SH-SY5Y (cell line): ENCODE measurements around the gene PAX2.

ENCODE experiments used
- GATA2 ChIP-seq: IDR thresholded peaks from 2 replicates; pipeline ENCODE4 v1.6.1; 2011; ENCODE audit warnings: mild to moderate bottlenecking, low read depth, low read length
- GATA3 ChIP-seq: IDR thresholded peaks from 2 replicates; pipeline ENCODE4 v1.6.1; 2011; ENCODE audit warnings: low read depth, mild to moderate bottlenecking, low read length, moderate library complexity

- TF ChIP-seq GATA2 (no peak), GATA3 (no peak)
These were observed 126.8 kb downstream of the PAX2 start for GRCh38 chr10:100872034-100872791.
